HG02588 (cell line): ENCODE data around the gene C6orf47.

ENCODE experiments used
- ATAC-seq: cut with Tn5 transposase; IDR thresholded peaks from one replicate; pipeline ENCODE4 v1.9.1; 2021; ENCODE audit warnings: mild to moderate bottlenecking, moderate library complexity; ENCODE audit not compliant: unreplicated experiment

Gene C6orf47

GRCh38 chr6:31687860-31688693, 27.5 kb upstream of the C6orf47 start:
- no peak for ATAC-seq

- ATAC-seq = no peak
Observed at GRCh38 chr6:31687321-31687720, 26.7 kb upstream of the C6orf47 start.

GRCh38 chr6:31686483-31686882, 25.9 kb upstream of the C6orf47 start:
- ATAC-seq = no peak

- ATAC-seq = no peak
Observed at GRCh38 chr6:31683591-31683990, 23.0 kb upstream of the C6orf47 start.

GRCh38 chr6:31681135-31681671, 20.6 kb upstream of the C6orf47 start:
- no peak for ATAC-seq

- ATAC-seq = no peak
Observed at GRCh38 chr6:31680226-31681134, 19.9 kb upstream of the C6orf47 start, which contains the start of gene LY6G5C. TSS of gene LY6G5C (minus strand) at chr6:31681067. CDS start at chr6:31680373, 694 bp downstream.

GRCh38 chr6:31677955-31678354, 17.4 kb upstream of the C6orf47 start:
- no peak for ATAC-seq

GRCh38 chr6:31676904-31677303, 16.3 kb upstream of the C6orf47 start:
- no peak for ATAC-seq

- no peak for ATAC-seq
Observed at GRCh38 chr6:31676322-31676903, 15.8 kb upstream of the C6orf47 start.

- ATAC-seq = no peak
Observed at GRCh38 chr6:31669676-31670075, 9.1 kb upstream of the C6orf47 start, which contains the start of gene LY6G5B. TSS of gene LY6G5B (plus strand) at chr6:31669976. CDS start at chr6:31670951, 975 bp downstream.

GRCh38 chr6:31666337-31666965, 5.9 kb upstream of the C6orf47 start:
- no peak for ATAC-seq

- peak; percentile 67 for ATAC-seq
Observed at GRCh38 chr6:31665501-31666336, 5.1 kb upstream of the C6orf47 start, which contains the start of gene CSNK2B. TSS of gene CSNK2B (plus strand) at chr6:31666080. CDS start at chr6:31666832, 752 bp downstream.

- ATAC-seq = peak; percentile 26
Observed at GRCh38 chr6:31664790-31665500, 4.4 kb upstream of the C6orf47 start, which contains the start of gene GPANK1. TSS of gene GPANK1 (minus strand) at chr6:31664997. CDS start at chr6:31664478, 519 bp downstream.

GRCh38 chr6:31663961-31664789, 3.6 kb upstream of the C6orf47 start:
- ATAC-seq = no peak

- ATAC-seq = no peak
Observed at GRCh38 chr6:31663126-31663960, 2.8 kb upstream of the C6orf47 start.

- no peak for ATAC-seq
Observed at GRCh38 chr6:31662124-31662723, 1.6 kb upstream of the C6orf47 start.
